Stimulated activated CD8-positive, alpha-beta memory T cell treated with anti-CD3 and anti-CD28 coated beads, Interleukin-15, amount 100 ng/mL, for 4 hours (primary cell): ENCODE results near the gene JUN.

Experiments
- DNase-seq, 2 donors: peaks; one replicate each; pipeline ENCODE4 v3.0.0-alpha.2; 2020; ENCODE audit warnings: low read depth in 2 of 2

JUN gene

GRCh38 chr1:58783090-58783992 lies 506 bp downstream of the JUN start:
- peak in 1 of 2 donors; percentile 8 for DNase-seq

- peak in 1 of 2 donors; percentile 30 for DNase-seq
These were observed 1.4 kb downstream of the JUN start for GRCh38 chr1:58782178-58783089.

GRCh38 chr1:58781541-58782177 lies 2.2 kb downstream of the JUN start:
- DNase-seq: peak in 1 of 2 donors; percentile 12

GRCh38 chr1:58780836-58781452 lies 2.9 kb downstream of the JUN start:
- no peak for DNase-seq

GRCh38 chr1:58780411-58780810 lies 3.4 kb downstream of the JUN start:
- no peak for DNase-seq

- no peak for DNase-seq
These were observed 4.0 kb downstream of the JUN start for GRCh38 chr1:58779801-58780382.

GRCh38 chr1:58779059-58779754 lies 4.6 kb downstream of the JUN start:
- DNase-seq: no peak

- DNase-seq: no peak
These were observed 5.4 kb downstream of the JUN start for GRCh38 chr1:58778385-58779000.

- no peak for DNase-seq
These were observed 9.8 kb downstream of the JUN start for GRCh38 chr1:58774027-58774426.

GRCh38 chr1:58773406-58773840 lies 10.4 kb downstream of the JUN start:
- no peak for DNase-seq

- DNase-seq: no peak
These were observed 14.0 kb downstream of the JUN start for GRCh38 chr1:58769809-58770320.

- DNase-seq: no peak
These were observed 14.7 kb downstream of the JUN start for GRCh38 chr1:58768971-58769808.

- no peak for DNase-seq
These were observed 15.6 kb downstream of the JUN start for GRCh38 chr1:58768191-58768731.

- DNase-seq: no peak
These were observed 16.7 kb downstream of the JUN start for GRCh38 chr1:58767143-58767542.

- DNase-seq: no peak
These were observed 18.4 kb downstream of the JUN start for GRCh38 chr1:58765441-58765840.

GRCh38 chr1:58765006-58765405 lies 18.8 kb downstream of the JUN start:
- no peak for DNase-seq

- DNase-seq: no peak
These were observed 19.4 kb downstream of the JUN start for GRCh38 chr1:58764294-58764978.

GRCh38 chr1:58763214-58763613 lies 20.6 kb downstream of the JUN start:
- no peak for DNase-seq
